Liver (tissue), 3 donors: ENCODE measurements around the gene CFAP61.

Experiments used
- ATF3 ChIP-seq: IDR thresholded peaks from 2 replicates; pipeline ENCODE4 v1.6.1; 2016; ENCODE audit warnings: antibody characterized with exemption
- CTCF ChIP-seq: fragments of 150-350 bp; IDR thresholded peaks from 2 replicates; pipeline ENCODE4 v1.5.1; 2017; ENCODE audit warnings: improper control_type of control experiment, low read depth, low read length; ENCODE audit not compliant: missing input control
- FOXA2 ChIP-seq: IDR thresholded peaks from 2 replicates; pipeline ENCODE4 v1.6.1; 2016; ENCODE audit warnings: antibody characterized with exemption
- GABPA ChIP-seq, 2 donors: IDR thresholded peaks in 1 of 2; conservative IDR thresholded peaks in 1 of 2; 2 replicates each; pipeline ENCODE4 v1.6.1; 2016; ENCODE audit warnings: antibody characterized with exemption in 2 of 2, mild to moderate bottlenecking in 1 of 2, moderate library complexity in 1 of 2
- HNF4G ChIP-seq: IDR thresholded peaks from 2 replicates; pipeline ENCODE4 v1.6.1; 2016; ENCODE audit warnings: antibody characterized with exemption
- JUND ChIP-seq, 2 donors: IDR thresholded peaks; 2 replicates each; pipeline ENCODE4 v1.6.1; 2016; ENCODE audit warnings: antibody characterized with exemption in 2 of 2
- MAX ChIP-seq: IDR thresholded peaks from 2 replicates; pipeline ENCODE4 v1.6.1; 2016; ENCODE audit warnings: antibody characterized with exemption
- NR2F2 ChIP-seq: IDR thresholded peaks from 2 replicates; pipeline ENCODE4 v1.6.1; 2016; ENCODE audit warnings: antibody characterized with exemption
- SP1 ChIP-seq: IDR thresholded peaks from 2 replicates; pipeline ENCODE4 v1.6.1; 2018; ENCODE audit warnings: antibody characterized with exemption, mild to moderate bottlenecking
- TAF1 ChIP-seq: conservative IDR thresholded peaks from 2 replicates; pipeline ENCODE4 v1.6.1; 2016; ENCODE audit warnings: antibody characterized with exemption, mild to moderate bottlenecking
- YY1 ChIP-seq: IDR thresholded peaks from 2 replicates; pipeline ENCODE4 v1.6.1; 2016; ENCODE audit warnings: antibody characterized with exemption, mild to moderate bottlenecking
- ZBTB33 ChIP-seq: IDR thresholded peaks from 2 replicates; pipeline ENCODE4 v1.6.1; 2016; ENCODE audit warnings: antibody characterized with exemption
- donor health status: healthy.
- donor health status: healthy.

- TF ChIP-seq ZBTB33 (no peak), CTCF (no peak), NR2F2 (no peak), ATF3 (no peak), MAX (no peak), JUND (IDR thresholded peaks at IDR 0.05) (no peak), FOXA2 (no peak), TAF1 (no peak), GABPA (IDR thresholded peaks at IDR 0.05 in 1 of 2, conservative IDR thresholded peaks at IDR 0.05 in 1 of 2) (no peak), YY1 (no peak), HNF4G (no peak), SP1 (no peak)
Measured at GRCh38 chr20:20277894-20278335, 225.6 kb downstream of the CFAP61 start.
